ENCODE measurements around the gene ZNF200.

The ZNF200 gene

DNA sequence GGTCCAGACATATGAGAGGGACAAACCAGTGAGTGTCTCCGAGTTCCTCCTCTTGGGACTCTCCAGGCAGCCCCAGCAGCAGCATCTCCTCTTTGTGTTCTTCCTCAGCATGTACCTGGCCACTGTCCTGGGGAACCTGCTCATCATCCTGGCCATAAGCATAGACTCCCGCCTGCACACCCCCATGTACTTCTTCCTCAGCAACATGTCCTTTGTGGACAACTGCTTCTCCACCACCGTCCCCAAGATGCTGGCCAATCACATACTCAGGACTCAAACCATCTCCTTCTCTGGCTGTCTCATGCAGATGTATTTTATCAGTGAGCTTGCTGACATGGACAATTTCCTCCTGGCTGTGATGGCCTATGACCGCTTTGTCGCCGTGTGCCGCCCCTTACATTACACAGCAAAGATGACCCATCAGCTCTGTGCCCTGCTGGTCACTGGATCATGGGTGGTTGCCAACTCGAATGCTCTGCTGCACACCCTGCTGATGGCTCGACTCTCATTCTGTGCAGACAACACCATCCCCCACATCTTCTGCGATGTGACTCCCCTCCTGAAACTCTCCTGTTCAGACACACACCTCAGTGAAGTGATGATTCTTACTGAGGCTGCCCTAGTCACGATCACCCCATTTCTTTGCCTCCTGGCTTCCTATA lies 19.2 kb downstream of the ZNF200 start:
- Histone ChIP-seq H3K36me3 (ENCODE audit: insufficient read depth) (no peaks in the 10 kb centered on the region), H2AFZ (ENCODE audit: low read depth) (peak overlapping the region; percentile 50; the same call in 1 of the 2 replicates), H3K27ac (peak overlapping the region; percentile 76), H3K27me3 (ENCODE audit: insufficient read depth, low read depth) (no peaks in the 10 kb centered on the region), H3K4me2 (peak overlapping the region; percentile 41), H3K9ac (peak overlapping the region; percentile 5; the same call in 1 of the 2 replicates), H3K79me2 (ENCODE audit: insufficient read depth, low read depth) (no peaks in the 10 kb centered on the region), H3K4me1 (ENCODE audit: low read depth, poor library complexity, severe bottlenecking) (peaks cover 51% of the 10 kb centered on the region), H3K4me3 (IDR thresholded peaks at IDR 0.05; ENCODE audit: insufficient read depth, low read depth, low read length) (no peak overlapping the region), H4K20me1 (ENCODE audit: insufficient read depth) (no peaks in the 10 kb centered on the region)
- no peak for TF ChIP-seq CTCF (conservative IDR thresholded peaks at IDR 0.05; ENCODE audit: low read depth, low read length)

DNA sequence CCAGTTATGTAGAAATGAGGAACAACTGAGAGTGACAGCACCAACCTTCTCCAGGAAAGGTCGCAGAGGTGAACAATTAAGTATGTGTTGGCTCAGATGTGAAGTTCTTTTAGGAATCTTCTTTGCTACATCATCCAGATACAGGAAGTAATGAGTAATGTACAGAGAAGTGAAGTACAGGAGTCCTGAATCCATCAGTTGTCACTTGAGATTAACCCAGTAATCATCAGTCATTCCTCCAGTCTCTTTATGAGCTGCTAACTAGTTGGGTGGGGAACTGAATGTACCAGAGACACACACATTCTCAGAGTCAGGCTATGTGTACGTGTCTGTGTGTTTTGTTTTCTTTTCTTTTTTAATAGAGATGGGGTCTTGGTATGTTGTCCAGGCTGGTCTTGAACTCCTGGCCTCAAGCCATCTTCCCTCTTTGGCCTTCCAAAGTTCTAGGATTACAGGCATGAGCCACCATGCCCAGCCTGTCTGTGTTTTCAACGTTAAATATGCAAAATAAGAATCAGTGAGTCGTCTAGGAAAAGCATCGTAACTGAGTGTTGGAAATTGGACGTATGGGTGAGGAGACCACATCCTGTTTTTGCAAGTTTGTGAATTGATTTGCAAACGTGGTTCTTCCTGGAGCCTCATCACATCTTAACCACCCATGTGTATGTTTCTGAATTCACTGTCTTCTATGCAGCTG lies 19.9 kb downstream of the ZNF200 start:
- peak overlapping the region; percentile 76 for H3K27ac ChIP-seq
- no peak overlapping the region for H3K4me3 ChIP-seq (IDR thresholded peaks at IDR 0.05; ENCODE audit: insufficient read depth, low read depth, low read length)
- no peaks in the 10 kb centered on the region for H3K27me3 ChIP-seq (ENCODE audit: insufficient read depth, low read depth)
- no peak for TF ChIP-seq CTCF (conservative IDR thresholded peaks at IDR 0.05; ENCODE audit: low read depth, low read length)
- peak overlapping the region; percentile 19; the same call in 1 of the 2 replicates for H3K9ac ChIP-seq
- H3K4me2 ChIP-seq = peak overlapping the region; percentile 41
- no peaks in the 10 kb centered on the region for H3K79me2 ChIP-seq (ENCODE audit: insufficient read depth, low read depth)
- H2AFZ ChIP-seq (ENCODE audit: low read depth) = peak overlapping the region; percentile 50; the same call in 1 of the 2 replicates
- H3K4me1 ChIP-seq (ENCODE audit: low read depth, poor library complexity, severe bottlenecking) = peaks cover 54% of the 10 kb centered on the region
- no peaks in the 10 kb centered on the region for H3K36me3 ChIP-seq (ENCODE audit: insufficient read depth)
- H4K20me1 ChIP-seq (ENCODE audit: insufficient read depth) = no peaks in the 10 kb centered on the region

DNA sequence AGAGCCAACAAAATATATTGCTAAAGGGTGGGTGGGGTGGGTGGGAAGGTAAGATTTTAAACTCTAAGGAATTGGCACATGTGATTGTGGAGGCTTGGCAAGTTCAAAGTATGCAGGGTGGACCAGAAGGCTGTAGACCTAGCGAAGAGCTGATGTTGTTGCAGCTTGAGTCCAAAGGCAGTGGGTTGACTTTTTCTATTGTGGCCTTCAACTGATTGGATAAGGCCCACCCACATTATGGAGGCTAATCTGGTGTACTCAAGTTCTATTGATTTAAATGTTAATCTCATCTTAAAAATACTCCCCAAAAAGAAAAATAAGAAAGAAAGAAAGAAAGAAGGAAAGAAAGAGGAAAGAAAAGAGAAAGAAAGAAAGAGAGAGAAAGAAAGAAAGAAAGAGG lies 22.4 kb downstream of the ZNF200 start:
- no peak for TF ChIP-seq CTCF (conservative IDR thresholded peaks at IDR 0.05; ENCODE audit: low read depth, low read length)
- H3K4me3 ChIP-seq (IDR thresholded peaks at IDR 0.05; ENCODE audit: insufficient read depth, low read depth, low read length) = no peak overlapping the region
- H3K4me2 ChIP-seq = no peak overlapping the region
- H3K4me1 ChIP-seq (ENCODE audit: low read depth, poor library complexity, severe bottlenecking) = peaks cover 45% of the 10 kb centered on the region
- no peaks in the 10 kb centered on the region for H3K27me3 ChIP-seq (ENCODE audit: insufficient read depth, low read depth)
- H3K9ac ChIP-seq = no peak overlapping the region
- H3K36me3 ChIP-seq (ENCODE audit: insufficient read depth) = no peaks in the 10 kb centered on the region
- H3K79me2 ChIP-seq (ENCODE audit: insufficient read depth, low read depth) = no peaks in the 10 kb centered on the region
- H2AFZ ChIP-seq (ENCODE audit: low read depth) = no peak overlapping the region
- H4K20me1 ChIP-seq (ENCODE audit: insufficient read depth) = no peaks in the 10 kb centered on the region
- no peak overlapping the region for H3K27ac ChIP-seq

GRCh38 chr16:3212006-3212405 lies 23.0 kb downstream of the ZNF200 start:
- Histone ChIP-seq H3K27ac (no peak overlapping the region), H3K4me2 (no peak overlapping the region), H3K9ac (no peak overlapping the region), H3K79me2 (ENCODE audit: insufficient read depth, low read depth) (no peaks in the 10 kb centered on the region), H3K36me3 (ENCODE audit: insufficient read depth) (no peaks in the 10 kb centered on the region), H3K4me3 (IDR thresholded peaks at IDR 0.05; ENCODE audit: insufficient read depth, low read depth, low read length) (no peak overlapping the region), H3K27me3 (ENCODE audit: insufficient read depth, low read depth) (no peaks in the 10 kb centered on the region), H3K4me1 (ENCODE audit: low read depth, poor library complexity, severe bottlenecking) (peaks cover 39% of the 10 kb centered on the region), H4K20me1 (ENCODE audit: insufficient read depth) (no peaks in the 10 kb centered on the region), H2AFZ (ENCODE audit: low read depth) (no peak overlapping the region)
- no peak for TF ChIP-seq CTCF (conservative IDR thresholded peaks at IDR 0.05; ENCODE audit: low read depth, low read length)

Data from KMS-11 (cell line).